ENCODE measurements around the gene HIVEP2.

Gene HIVEP2

GRCh38 chr6:142925575-142926110, 19.3 kb downstream of the HIVEP2 start:
- DNase-seq (ENCODE audit: low spot score): peak; percentile 47

GRCh38 chr6:142918339-142919042, 26.5 kb downstream of the HIVEP2 start:
- no peak for DNase-seq (ENCODE audit: low spot score)

- DNase-seq (ENCODE audit: low spot score): no peak
These were observed 28.1 kb downstream of the HIVEP2 start for GRCh38 chr6:142916881-142917280.

GRCh38 chr6:142914937-142915697, 29.9 kb downstream of the HIVEP2 start:
- no peak for DNase-seq (ENCODE audit: low spot score)

- DNase-seq (ENCODE audit: low spot score): no peak
These were observed 30.6 kb downstream of the HIVEP2 start for GRCh38 chr6:142914369-142914768.

GRCh38 chr6:142913511-142914047, 31.4 kb downstream of the HIVEP2 start:
- DNase-seq (ENCODE audit: low spot score): no peak

- DNase-seq (ENCODE audit: low spot score): no peak
These were observed 31.9 kb downstream of the HIVEP2 start for GRCh38 chr6:142913036-142913510.

- DNase-seq (ENCODE audit: low spot score): no peak
These were observed 32.9 kb downstream of the HIVEP2 start for GRCh38 chr6:142912125-142912524.

- DNase-seq (ENCODE audit: low spot score): no peak
These were observed 33.5 kb downstream of the HIVEP2 start for GRCh38 chr6:142911430-142911829.

GRCh38 chr6:142909686-142910085, 35.3 kb downstream of the HIVEP2 start:
- no peak for DNase-seq (ENCODE audit: low spot score)

GRCh38 chr6:142908235-142908634, 36.7 kb downstream of the HIVEP2 start:
- no peak for DNase-seq (ENCODE audit: low spot score)

GRCh38 chr6:142907544-142907943, 37.4 kb downstream of the HIVEP2 start:
- DNase-seq (ENCODE audit: low spot score): no peak

GRCh38 chr6:142906945-142907470, 38.0 kb downstream of the HIVEP2 start:
- DNase-seq (ENCODE audit: low spot score): no peak

GRCh38 chr6:142903812-142904211, 41.2 kb downstream of the HIVEP2 start:
- peak; percentile 34 for DNase-seq (ENCODE audit: low spot score)

- peak; percentile 98 for DNase-seq (ENCODE audit: low spot score)
These were observed 42.3 kb downstream of the HIVEP2 start for GRCh38 chr6:142902636-142903053.

- no peak for DNase-seq (ENCODE audit: low spot score)
These were observed 43.4 kb downstream of the HIVEP2 start for GRCh38 chr6:142901611-142902010.

- no peak for DNase-seq (ENCODE audit: low spot score)
These were observed 44.6 kb downstream of the HIVEP2 start for GRCh38 chr6:142900227-142900971.

GRCh38 chr6:142898927-142899895, 45.8 kb downstream of the HIVEP2 start:
- no peak for DNase-seq (ENCODE audit: low spot score)

GRCh38 chr6:142897659-142898058, 47.3 kb downstream of the HIVEP2 start:
- DNase-seq (ENCODE audit: low spot score): no peak

- DNase-seq (ENCODE audit: low spot score): no peak
These were observed 48.2 kb downstream of the HIVEP2 start for GRCh38 chr6:142896732-142897131.

- DNase-seq (ENCODE audit: low spot score): peak; percentile 51
These were observed 51.9 kb downstream of the HIVEP2 start for GRCh38 chr6:142893088-142893487.
